NCI-H460 (cell line): ENCODE data around the gene CEP112. TPM values are rescaled to one million over a fixed set of nuclear protein-coding genes. Genes with fewer than 3 reads are reported as not detected.

Experiments used
- DNase-seq: peaks from one replicate; pipeline ENCODE4 v3.0.0-alpha.2; 2016; ENCODE audit warnings: low read depth; ENCODE audit errors: extremely low read depth
- total RNA-seq: library from RNA; depleted of rRNA; stranded (reverse); fragments of >200 nt; shearing (Covaris generic); gene quantifications from 2 replicates; pipeline ENCODE4 v1.2.3, GENCODE V29; 2014

CEP112 gene
- total RNA-seq, 1 experiment from 2014 or later, result 6.5 TPM

DNA sequence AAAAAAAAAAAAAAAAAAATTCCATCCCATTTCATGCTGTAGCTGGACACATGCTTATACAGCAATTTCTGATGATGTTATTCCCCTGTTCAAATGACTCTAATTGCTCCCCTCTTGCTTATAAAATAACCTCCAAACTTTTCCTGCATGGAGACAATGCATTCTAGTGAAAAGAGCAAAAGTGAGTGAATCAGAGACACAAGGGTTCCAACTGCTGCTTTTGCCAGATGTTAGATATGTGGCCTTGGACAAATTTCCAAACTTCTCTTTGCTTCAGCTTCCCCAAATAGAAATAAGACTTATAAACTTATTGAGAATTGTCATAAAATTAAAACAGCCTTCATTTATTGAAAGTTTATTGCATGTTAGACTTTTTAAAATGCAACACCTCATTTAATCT is 565.5 kb downstream of the CEP112 start:
- DNase-seq, result no peak

DNA sequence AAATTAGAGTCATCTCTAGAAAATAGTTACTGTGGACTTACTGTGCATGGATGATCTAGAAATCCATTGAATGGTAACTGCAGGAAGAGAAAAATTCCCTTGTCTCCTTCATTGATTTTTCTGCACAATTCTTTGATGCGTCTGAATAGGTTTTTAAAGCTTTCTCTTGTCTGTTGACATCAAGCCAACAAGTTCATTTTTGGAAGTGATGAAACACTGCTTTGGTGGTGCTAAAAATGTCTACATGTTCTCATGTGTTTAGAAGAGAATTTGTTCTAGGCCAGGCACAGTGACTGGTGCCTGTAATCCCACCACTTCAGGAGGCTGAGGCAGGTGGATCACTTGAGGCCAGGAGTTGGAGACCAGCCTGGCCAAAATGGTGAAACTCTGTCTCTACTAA is 573.4 kb downstream of the CEP112 start:
- DNase-seq, result no peak

DNA sequence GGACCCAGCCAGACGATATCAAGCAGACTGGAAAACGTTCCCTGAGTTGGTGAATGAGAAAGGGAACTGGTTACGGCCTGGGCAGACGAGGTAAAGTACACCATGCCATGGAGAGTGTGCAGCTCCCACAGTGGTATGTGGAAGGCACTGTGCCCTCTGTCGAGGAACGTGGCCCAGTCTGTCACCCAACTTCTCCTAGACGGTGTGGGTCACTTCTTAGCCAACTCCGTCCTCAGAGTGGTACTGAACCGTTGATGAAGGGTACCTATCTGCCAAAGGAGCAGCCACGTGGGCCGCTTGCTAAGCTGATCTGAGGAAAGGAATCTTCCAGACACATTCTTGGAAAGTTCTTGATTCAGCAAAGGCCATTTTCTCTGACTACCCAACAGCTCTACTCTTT is 574.4 kb downstream of the CEP112 start:
- no peak for DNase-seq

DNA sequence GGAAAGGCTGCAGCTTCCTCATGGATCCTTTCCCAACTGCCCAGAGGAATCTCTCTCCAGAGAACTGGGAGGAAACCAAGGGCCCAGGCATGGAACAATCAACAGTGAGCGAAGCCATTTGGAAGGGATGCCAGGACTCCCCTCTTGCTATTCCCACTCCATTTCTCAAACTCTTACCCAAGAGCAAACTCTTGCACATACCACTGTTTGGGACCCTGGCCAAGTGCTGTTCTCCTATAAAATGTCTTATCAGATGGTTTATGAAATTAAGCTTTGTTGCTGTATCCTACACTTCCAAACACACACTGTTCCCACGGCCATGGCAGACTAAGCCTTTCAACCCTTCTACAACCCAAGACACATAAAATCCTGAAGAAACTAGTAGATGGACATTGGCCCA is 582.2 kb downstream of the CEP112 start:
- no peak for DNase-seq

DNA sequence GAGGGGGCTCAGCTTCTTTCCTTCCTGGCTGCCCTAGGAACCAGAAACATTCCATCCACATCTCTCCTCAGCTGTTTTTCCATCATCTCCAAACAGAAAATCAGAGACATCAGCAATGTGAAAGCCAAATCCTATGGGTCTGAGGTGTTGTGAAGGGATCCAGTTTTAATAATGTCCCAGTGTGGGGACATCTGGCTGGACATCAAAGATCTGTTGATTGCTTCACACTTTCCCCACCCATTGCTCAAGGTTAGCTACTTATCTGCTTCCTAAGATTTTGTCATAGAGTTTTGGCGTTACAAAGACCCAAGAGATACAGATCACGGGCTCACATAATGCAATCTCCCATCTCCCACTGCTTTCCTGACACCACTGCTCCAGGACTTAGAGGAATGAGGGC is 582.6 kb downstream of the CEP112 start:
- no peak for DNase-seq

DNA sequence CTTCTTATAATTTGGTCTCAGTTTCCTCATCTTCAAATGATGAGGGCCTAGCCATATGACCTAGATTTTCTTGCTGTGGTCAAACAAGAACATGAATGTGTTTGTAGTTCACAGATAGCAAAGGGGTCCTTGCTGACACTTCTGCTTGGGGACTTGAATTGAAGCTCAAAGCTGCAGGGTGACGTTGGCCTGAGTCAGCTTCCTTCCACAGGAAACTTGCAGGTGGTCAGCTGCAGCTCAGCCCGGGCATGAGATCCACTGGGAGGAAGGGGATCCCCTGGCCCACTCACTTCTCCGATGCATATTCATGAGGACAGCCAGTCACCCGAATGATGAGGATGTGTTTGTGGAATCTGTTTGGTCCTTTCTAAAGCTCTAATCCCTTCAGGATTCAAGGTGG is 587.9 kb downstream of the CEP112 start:
- DNase-seq, result no peak

DNA sequence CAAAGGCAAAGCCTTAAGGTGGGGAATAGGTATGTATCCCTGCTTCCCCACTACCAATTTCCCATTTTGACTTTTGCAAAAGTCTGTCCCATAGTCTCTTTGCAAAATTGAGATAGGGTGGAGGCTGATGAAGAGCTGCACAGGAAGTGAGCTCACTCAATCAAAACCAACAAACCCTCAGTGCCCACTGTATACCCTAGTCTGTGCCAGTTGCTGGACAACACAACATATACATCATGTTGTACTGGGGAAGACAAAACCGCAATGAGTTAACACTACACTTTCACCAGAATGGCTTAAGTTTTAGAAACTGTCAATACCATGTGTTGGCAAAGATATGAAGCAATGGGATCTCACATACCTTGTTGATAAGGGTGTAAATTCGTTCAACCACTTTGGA is 590.1 kb downstream of the CEP112 start:
- DNase-seq, result no peak

DNA sequence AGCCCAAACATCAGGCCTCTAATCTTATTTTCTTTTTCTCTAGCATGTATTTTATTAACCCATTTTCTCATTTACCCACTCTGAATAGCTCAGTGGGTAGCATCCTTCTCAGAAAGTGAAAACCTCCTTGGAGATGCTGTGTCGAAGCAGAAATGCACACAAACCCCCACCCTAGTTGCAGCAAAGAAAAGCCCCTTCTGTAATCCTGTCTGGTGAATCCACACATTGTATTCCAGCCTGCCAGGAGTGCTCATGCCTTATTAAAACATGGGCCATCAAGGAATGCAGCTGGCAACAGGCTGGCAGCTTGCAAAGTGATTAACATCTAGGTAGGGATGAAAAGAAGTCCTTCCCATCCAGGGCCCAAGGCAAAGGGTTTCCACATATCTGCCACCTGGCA is 590.8 kb downstream of the CEP112 start:
- DNase-seq, result no peak

DNA sequence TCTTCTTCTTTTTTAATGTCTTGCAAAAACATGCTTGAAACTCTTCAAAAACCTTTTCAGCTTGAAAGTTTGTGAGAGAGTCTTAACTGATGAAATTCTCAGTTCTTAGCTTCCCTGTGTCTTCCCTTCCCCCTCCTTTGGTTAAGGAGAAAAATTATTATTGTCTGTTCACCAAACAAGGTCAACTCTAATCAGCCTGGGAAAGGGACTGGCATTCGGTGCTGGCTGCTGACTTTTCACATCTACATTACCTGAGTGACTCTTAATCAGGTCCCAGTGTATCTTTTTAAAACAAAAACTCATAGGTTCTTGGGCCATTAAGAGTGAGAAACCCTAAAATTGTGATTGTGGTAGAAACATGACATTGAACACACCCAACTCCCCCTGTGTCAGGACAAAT is 591.4 kb downstream of the CEP112 start:
- DNase-seq, result no peak

DNA sequence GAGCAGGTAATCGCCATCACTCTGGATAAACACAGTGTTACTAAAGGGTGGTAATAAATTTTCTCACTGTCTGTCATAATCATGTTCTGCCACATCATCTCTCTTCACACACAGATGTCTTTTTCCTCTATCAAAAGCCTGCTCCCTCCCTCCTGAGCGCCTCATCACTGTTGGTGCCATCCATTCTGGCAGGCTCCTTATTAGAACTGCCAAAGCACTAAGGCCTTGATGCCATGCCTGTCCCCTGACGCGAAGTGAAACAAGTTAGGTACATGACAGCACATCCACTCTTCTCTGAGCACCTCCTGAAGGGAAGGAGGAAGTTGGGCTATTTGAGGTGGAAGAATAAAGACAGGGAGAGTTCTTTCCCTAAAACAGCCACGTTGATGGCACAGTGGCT is 592.3 kb downstream of the CEP112 start:
- DNase-seq, result no peak

DNA sequence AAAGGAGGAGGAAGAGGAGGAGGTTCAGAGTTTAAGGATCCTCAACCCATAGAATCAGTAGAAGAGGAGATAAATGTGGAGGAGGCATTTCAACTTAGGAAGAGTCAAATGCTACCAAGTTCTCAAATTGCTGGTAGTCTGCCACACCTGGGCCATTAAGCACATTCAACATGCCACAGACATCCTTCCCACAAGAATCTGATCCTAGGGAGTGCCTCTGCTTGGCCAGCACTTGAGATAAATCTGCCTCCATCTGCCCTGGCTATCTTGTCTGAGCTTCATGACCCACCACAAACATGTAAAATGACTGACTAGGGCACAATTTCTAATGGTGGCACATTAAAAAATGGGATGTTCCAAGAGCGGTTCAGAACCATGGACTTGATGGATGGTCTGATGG is 593.2 kb downstream of the CEP112 start:
- no peak for DNase-seq

DNA sequence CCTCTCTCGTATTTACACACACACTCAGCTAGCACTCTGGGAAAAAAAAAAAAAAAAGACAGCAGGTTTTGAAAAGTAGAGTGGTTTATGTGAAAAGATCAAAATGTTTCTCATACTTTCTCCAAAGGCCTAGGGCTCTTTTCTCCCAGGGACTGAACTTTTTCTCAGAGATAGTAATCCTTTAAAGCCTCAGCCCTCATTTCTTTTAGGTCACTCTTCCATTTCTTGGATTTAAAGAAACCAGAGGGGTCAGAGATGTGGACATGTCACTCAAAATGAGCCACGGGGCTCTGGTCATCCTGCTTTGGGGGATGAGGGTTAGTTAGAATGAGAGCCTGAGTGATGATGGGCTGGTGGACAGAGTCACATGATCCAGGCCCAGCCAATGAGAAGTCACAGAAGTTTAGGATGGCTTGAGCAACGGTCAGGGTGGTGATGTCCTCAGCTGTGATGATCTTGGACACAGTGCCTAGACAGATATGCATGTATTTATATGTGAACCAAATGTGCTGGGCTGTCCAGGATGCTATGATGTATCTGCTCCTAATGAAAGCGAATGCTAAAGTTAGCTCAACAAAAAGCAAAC is 596.8 kb downstream of the CEP112 start:
- DNase-seq, result no peak

DNA sequence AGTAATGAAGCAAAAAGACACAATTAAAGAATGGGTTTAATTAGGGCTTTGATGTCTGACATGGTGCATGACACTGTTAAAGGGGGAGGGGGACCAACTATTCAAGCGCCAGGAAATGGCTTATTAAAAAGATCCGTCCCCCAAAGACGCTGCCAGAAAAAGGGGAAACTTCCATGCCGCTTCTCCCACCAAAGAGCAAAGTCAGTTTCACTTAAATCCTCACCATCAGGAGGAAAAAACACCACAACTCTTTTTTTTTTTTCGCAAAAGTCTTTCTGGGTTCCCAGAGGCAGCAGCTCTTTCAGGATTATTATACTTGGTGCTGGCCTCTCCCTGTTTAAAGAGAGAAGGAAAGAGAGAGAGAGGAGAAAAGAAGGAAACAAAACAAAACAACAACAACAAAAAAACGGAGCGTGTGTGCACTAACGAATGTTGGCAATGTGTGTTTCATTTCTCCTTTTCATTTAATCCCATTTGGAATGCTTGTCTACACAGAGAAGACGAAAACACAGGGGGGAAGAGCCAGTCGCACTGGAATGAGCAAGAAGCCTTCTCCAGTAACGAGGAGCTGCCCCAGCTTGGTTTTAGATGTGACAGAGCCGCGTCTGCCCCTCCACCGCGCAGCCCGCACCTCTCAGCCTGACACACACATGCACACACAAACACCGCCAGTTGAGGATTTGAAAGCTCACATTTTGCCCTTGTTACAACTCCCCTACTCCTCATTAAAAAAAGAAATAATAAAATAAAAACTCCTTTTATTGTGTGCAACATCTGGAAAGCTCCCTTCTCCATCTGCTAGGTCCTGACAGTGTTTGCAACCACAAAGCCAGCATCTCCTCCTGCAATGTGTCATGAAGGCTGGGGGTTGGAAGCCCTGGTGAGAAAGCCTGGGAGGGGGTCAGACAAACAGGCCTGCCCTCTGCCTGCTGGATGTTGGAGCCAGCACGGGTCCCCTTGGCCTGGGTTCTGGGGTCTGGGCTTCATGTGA is 597.8 kb downstream of the CEP112 start:
- DNase-seq, result no peak

DNA sequence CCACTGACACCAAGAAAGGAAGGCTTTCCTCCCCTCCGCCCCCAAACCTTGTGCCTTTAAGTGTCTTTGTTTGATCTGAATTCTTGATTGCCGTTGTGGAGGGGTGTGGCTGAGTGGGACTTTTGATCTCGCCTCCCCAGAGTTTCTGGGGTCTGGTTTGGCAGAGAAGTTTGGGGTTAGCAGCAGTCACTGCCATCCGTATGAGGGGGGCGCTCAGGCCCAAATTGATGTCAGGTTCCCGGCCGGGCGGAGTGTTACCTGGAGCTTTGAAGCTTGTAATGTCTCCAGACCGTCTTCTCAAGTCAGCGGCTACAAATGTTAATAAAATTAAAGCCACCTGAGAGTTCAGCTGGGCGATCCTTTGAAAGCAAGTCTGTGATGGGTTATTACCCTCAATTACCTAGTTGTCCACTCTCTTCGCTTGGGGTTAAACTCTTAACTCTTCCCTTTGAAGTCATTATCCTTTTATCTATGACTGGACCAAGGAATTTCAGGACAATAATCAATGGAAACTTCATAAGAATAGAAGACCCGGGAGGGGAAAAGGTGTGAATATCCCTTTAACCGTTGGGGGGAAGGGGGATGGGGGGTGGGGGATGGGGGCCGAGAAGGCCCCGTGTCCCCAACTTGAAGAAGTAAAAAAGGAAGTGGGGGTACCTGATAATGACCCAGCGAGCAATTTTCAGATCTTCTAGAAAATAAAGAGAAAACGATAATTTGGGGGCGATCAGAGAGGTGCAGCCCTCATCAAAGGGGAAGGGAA is 598.7 kb downstream of the CEP112 start:
- no peak for DNase-seq

DNA sequence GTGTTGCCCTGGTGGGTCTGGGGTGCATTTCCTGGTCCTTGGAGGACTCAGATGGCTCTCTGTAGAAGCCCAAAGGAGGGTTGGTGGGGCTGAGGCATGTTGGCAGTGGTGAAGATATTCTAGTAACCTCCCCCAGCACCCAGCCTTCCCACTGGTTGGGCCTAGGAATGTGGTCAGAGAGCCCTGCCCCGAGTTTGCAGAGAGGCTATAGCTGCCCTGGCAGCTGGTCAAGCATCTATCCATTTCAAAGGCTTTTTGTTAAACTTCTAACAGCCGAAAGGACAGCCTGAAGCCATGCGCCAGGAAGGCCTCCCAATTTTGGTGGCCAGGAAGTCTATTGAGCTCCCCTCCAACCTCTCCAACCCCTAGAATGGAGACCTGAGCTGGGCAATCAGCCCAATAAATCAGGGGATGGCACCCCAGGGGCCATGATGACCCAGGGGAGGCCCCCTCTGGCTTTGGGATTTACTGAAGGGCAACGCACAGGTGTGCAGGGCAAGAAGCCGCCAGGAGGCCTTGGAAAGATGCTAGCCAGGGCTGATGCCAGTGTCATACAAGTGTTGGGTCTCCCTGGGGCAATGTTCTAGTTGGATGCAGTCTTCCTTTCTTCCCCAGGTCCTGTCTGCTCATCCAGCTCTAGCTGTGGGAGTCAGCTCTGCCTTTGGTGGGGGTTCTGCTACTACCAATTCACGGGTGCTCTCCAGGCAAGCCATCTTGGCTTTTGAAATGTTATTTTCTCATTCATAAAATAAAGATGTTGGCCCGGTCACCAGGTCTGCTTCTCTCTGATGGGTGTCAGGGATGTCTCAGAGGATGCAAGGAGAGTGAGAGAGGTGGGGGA is 599.6 kb downstream of the CEP112 start:
- no peak for DNase-seq

DNA sequence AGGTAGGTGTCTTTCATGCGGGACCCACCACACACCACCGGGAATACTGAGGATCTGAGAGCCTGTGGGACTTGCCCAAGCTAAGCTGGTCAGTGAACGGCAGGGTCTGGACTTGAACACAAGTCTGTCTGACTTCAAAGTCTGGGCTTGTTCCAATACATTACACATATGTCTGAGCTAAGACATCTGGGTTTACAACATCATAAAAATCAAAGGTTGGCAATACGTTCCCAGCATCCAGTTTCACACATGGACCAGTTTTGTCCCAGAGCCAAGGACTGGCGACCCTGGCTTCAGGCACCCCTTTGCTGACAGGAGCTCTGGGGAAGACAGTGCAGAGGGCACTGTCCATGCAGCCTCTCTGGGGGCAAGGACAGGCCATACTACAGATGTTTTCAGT is 602.6 kb downstream of the CEP112 start:
- no peak for DNase-seq

DNA sequence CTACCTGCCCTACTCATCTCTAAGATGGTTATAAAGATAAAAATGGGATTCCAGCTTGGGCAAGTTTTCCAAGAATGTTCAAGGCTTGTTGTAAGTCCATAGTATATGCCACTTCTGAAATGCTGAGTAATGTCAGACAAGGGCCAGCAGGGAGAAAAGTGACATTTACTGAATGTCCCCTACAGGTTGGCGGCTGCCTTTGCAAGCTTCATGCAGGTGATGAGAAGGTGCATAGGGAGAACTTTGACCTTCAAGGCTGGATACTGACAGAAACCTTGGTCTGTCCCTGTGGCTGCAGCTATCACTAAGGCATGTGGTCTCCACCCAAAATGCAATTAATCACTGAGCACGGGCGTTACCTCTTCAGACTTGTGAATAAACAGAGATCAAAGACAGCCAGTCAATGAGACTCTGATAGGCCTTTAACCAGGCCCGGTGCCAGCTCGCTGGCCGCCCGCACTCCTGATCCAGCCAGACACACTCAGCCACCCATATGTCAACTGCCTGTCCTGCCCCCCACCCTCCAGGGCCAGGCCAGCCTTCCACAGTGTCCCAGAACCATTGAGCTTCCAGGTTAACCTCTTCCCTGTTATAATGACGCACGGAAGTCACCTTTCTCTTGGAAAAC is 603.6 kb downstream of the CEP112 start:
- peak; percentile 30 for DNase-seq

DNA sequence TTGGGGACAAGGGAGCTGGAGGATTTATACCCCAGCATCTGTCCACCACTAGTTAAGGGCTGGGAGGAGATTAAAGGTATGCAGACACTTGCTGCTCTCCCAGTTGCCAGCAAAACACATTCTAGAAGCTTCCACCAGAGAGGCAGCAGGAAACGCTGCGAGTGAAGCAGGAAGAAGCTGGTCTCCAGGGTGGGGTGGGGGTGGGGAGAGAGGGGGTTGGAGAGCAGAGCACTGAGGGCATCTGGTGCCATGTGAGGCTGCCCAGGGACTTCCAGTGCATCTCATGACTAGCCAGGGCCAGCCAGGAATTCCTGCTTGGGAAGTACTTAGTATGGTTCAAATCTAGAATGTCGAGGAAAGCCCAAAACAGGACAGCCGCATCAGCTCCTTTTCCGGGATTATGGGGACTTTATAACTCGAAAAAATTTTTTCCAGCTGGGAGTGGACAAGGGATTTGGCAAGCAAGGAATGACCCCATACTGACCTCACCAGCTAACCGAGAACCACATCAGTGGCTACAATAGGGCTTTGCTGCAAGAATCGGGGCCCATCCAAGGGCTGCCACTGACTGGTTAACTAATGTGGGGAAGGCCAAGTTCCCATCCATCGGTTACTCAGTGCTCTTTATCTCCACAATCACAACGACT is 604.3 kb downstream of the CEP112 start:
- DNase-seq, result no peak

DNA sequence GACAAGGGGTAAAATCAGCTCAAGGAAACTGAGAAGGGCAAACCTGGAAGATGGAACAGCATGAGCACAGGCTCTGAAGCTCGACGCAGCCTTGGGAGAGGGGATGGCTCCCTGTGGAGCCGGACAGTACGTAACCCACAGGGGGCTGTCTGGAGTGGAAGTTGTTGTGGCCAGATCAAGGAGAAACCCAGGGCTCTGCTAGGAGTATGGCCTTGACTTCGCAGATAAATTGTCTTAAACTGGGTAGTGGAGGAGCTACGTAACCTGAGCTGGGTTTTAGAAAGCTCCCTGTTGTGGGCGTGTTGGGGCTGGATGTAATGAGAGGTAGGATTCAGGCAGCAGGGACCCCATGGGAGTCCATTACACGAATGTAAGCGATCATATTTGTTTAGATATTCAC is 605.0 kb downstream of the CEP112 start:
- no peak for DNase-seq
